Ovary (tissue), 9 donors: ENCODE measurements around the gene NPTN. TPM values are rescaled to one million over a fixed set of nuclear protein-coding genes. Genes with fewer than 3 reads are reported as not detected.

Experiments used
- DNase-seq, 5 donors: peaks; one replicate each; pipeline ENCODE4 v3.0.0-alpha.2; 2019 to 2020
- H3K27ac ChIP-seq, 2 donors: fragments of 200-600 bp; one replicate each; pipeline versions ENCODE4 v1.5.1 to v1.8.0; 2019 to 2022
- H3K27me3 ChIP-seq: fragments of 200-600 bp; one replicate; pipeline ENCODE4 v1.8.0; 2022
- H3K36me3 ChIP-seq: fragments of 200-600 bp; sonication (generic); one replicate; pipeline ENCODE4 v1.5.1; 2019
- H3K4me1 ChIP-seq: one replicate; pipeline ENCODE4 v1.8.1; 2013; ENCODE audit warnings: mild to moderate bottlenecking, moderate library complexity; ENCODE audit not compliant: insufficient read depth
- H3K4me3 ChIP-seq: fragments of 200-600 bp; sonication (generic); one replicate; pipeline ENCODE4 v1.5.1; 2017
- H3K9me3 ChIP-seq, 2 donors: fragments of 200-600 bp in 1 of 2; sonication (generic) in 1 of 2; one replicate each; pipeline versions ENCODE4 v1.5.1 to v1.8.1; 2013 to 2019; ENCODE audit warnings: mild to moderate bottlenecking in 1 of 2, moderate library complexity in 1 of 2
- CTCF ChIP-seq, 3 donors: fragments of 450-650 bp in 2 of 3; fragments of 200-600 bp in 1 of 3; IDR thresholded peaks; one replicate each; pipeline versions ENCODE4 v1.5.1 to v1.8.0; 2016 to 2022; ENCODE audit warnings: antibody characterized with exemption in 3 of 3, mild to moderate bottlenecking in 1 of 3
- EP300 ChIP-seq: sonication (generic); formaldehyde crosslinking; IDR thresholded peaks from one replicate; pipeline ENCODE4 v1.6.1; 2017; ENCODE audit warnings: antibody characterized with exemption
- POLR2A ChIP-seq: fragments of 450-650 bp; IDR thresholded peaks from one replicate; pipeline ENCODE4 v1.6.1; 2017; ENCODE audit warnings: antibody characterized with exemption, mild to moderate bottlenecking, moderate library complexity
- WGBS, 3 donors: extraction: QIAGEN DNeasy Blood & Tissue Kit in 1 of 3; methylation state at CpG; one replicate each; pipeline versions ENCODE4 v1.1.5 to v1.1.7; 2013 to 2017; 5-methylcytosine and 5-hydroxymethylcytosine counted together
- intact Hi-C, 4 donors: fragments of 100-400 bp; cut with DNase I; formaldehyde crosslinking; loops; one replicate each; pipeline versions ENCODE4 v1.11.0 to v1.15.1; 2022 to 2023
- polyA plus RNA-seq, 2 donors: library from polyadenylated mRNA; stranded (reverse); fragments of 200-250 nt in 1 of 2; fragments of 350-450 nt in 1 of 2; fragmentation: Illumina TruSeq in 1 of 2; extraction: RNeasy Lipid Tissue Mini Kit (QIAGEN cat#74804) in 1 of 2; gene quantifications; one replicate each; pipeline ENCODE4 v1.2.3, GENCODE V29; 2013 to 2014
- total RNA-seq, 7 donors: library from RNA; depleted of rRNA in 2 of 7; stranded (reverse); fragments of >200 nt in 2 of 7; fragmentation: NEBNext Ultra II Directional in 3 of 7; extraction: Animal tissue kit (Norgen Biotek cat#: 25700) in 3 of 7; gene quantifications; one replicate each; pipeline versions ENCODE4 v1.1.0 to v1.2.4, GENCODE V29; 2016 to 2023
- donor health status: DM: no; HTN: no; CAD: no; lungs with moderate emphysema.
- donor health status: DM: no; HTN: no; CAD: no.
- donor health status: Bipolar disorder and iron deficiency.
- donor health status: DM: yes; HTN: yes; CAD: no.
- donor health status: DM: no; HTN: no; CAD: no.
- donor health status: DM: yes; HTN: yes; CAD: no.

Gene NPTN
- total and polyA plus RNA-seq, 9 donors = 39.2 to 245 (median 82.0) TPM

- Histone ChIP-seq H3K27ac (no peak overlapping the region), H3K36me3 (no peaks in the 10 kb centered on the region), H3K4me1 (no peaks in the 10 kb centered on the region), H3K9me3 (no peaks in the 10 kb centered on the region), H3K27me3 (no peaks in the 10 kb centered on the region), H3K4me3 (no peak overlapping the region)
- WGBS, 3 donors = 87 to 95% (median 88%) methylated on average over 2 of the region's 2 CpGs
- TF ChIP-seq POLR2A (no peak), CTCF (IDR thresholded peaks at IDR 0.05) (no peak), EP300 (no peak)
- no peak for DNase-seq
- intact Hi-C loops = no loop called here
These were observed 15.8 kb downstream of the NPTN start for GRCh38 chr15:73617301-73617831.

GRCh38 chr15:73608941-73609340 lies 24.2 kb downstream of the NPTN start:
- H3K36me3 ChIP-seq = no peaks in the 10 kb centered on the region
- no peak overlapping the region for H3K27ac ChIP-seq
- H3K9me3 ChIP-seq = no peaks in the 10 kb centered on the region
- H3K27me3 ChIP-seq = no peaks in the 10 kb centered on the region
- TF ChIP-seq POLR2A (no peak), CTCF (IDR thresholded peaks at IDR 0.05) (no peak)
- DNase-seq = no peak
- WGBS, 3 donors = 48 to 74% (median 53%) methylated on average over 2 of the region's 2 CpGs
- intact Hi-C loops = no loop called here
- H3K4me1 ChIP-seq = peaks cover 5% of the 10 kb centered on the region
- no peak overlapping the region for H3K4me3 ChIP-seq

- Histone ChIP-seq H3K9me3 (no peaks in the 10 kb centered on the region), H3K27me3 (no peaks in the 10 kb centered on the region), H3K4me3 (no peak overlapping the region), H3K27ac (no peak overlapping the region), H3K4me1 (peaks cover 5% of the 10 kb centered on the region), H3K36me3 (no peaks in the 10 kb centered on the region)
- 76 to 86% (median 85%) methylated on average over 1 of the region's 1 CpG for WGBS, 3 donors
- intact Hi-C loops = no loop called here
- TF ChIP-seq EP300 (no peak), POLR2A (no peak), CTCF (IDR thresholded peaks at IDR 0.05) (no peak)
- no peak for DNase-seq
These were observed 24.7 kb downstream of the NPTN start for GRCh38 chr15:73608475-73608874.

- intact Hi-C loops = no loop called here
- Histone ChIP-seq H3K4me1 (peaks cover 5% of the 10 kb centered on the region), H3K36me3 (no peaks in the 10 kb centered on the region), H3K27ac (no peak overlapping the region), H3K27me3 (no peaks in the 10 kb centered on the region), H3K4me3 (no peak overlapping the region), H3K9me3 (no peaks in the 10 kb centered on the region)
- no peak for DNase-seq
- WGBS, 3 donors = 17 to 43% (median 30%) methylated on average over 1 of the region's 1 CpG
- TF ChIP-seq CTCF (IDR thresholded peaks at IDR 0.05) (no peak), POLR2A (no peak), EP300 (no peak)
These were observed 25.3 kb downstream of the NPTN start for GRCh38 chr15:73607843-73608242.
